Measurements from ENCODE around the gene GPATCH2L.

Gene GPATCH2L

GRCh38 chr14:76151398-76152332, at the start of gene GPATCH2L:
Gene GPATCH2L, plus strand, starts transcription at chr14:76151922. Its CDS starts 2,442 bp downstream, at chr14:76154364.
- peak; percentile 84 for DNase-seq (ENCODE audit: low read depth)

- DNase-seq (ENCODE audit: low read depth), result no peak
Observed at GRCh38 chr14:76104802-76105355, 46.8 kb upstream of the GPATCH2L start.

GRCh38 chr14:76106188-76106587, 45.5 kb upstream of the GPATCH2L start:
- no peak for DNase-seq (ENCODE audit: low read depth)

GRCh38 chr14:76109087-76109880, 42.4 kb upstream of the GPATCH2L start:
- no peak for DNase-seq (ENCODE audit: low read depth)

GRCh38 chr14:76112889-76113624, 38.7 kb upstream of the GPATCH2L start:
- no peak for DNase-seq (ENCODE audit: low read depth)

DNA sequence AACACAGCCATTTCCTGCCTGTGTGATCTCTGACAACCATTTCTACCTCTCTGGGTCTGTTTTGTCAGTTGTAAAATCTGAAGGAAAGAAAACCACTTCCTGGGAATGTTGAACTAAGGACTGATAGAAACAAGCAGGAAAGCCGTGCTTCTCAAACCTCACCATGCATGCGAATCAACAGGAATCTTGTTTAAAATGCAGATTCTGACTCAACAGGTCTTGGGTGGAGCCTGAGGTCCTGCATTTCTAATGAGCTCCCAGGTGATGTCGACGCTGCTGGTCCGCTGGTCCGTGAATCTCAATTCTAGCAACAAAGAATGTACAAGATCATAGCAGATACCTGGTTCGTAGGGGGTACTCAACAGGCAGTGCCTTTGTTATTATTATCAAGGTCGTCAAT, 38.0 kb upstream of the GPATCH2L start:
- no peak for DNase-seq (ENCODE audit: low read depth)

GRCh38 chr14:76115010-76115422, 36.7 kb upstream of the GPATCH2L start:
- no peak for DNase-seq (ENCODE audit: low read depth)

GRCh38 chr14:76117789-76118484, 33.8 kb upstream of the GPATCH2L start:
- no peak for DNase-seq (ENCODE audit: low read depth)

GRCh38 chr14:76118594-76118993, 33.1 kb upstream of the GPATCH2L start:
- no peak for DNase-seq (ENCODE audit: low read depth)

DNA sequence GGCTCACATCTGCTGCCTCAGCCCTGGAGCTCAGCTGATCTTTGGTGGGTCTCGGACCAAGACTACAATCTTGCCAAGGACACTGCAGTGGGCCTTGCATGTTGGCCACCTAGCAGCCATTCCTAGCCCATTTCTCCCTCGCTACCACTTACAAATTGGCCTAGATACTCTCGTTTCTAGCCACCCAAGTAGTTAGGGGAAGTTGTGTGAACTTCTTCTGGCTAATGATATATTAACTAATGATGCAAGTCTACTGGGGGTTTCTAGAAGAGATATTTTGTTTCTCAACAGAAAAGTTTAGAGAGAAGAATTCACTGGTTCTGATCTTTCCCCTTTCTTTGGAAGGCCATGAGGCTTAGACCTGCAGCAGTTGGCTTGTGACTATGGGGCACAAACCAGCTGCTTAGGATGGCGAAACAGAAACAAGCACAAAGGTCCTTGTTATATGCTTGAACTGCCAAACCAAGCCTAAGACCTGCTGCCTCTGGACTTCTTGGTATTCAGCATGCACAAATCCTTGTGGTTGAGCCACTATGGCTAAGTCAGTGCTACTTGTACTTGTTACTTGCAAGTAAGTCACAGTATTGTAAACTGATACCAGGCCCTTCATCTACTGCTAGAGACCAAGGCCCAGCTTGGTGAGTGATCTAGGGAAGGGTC, 30.5 kb upstream of the GPATCH2L start:
- no peak for DNase-seq (ENCODE audit: low read depth)

- no peak for DNase-seq (ENCODE audit: low read depth)
Observed at GRCh38 chr14:76123426-76124225, 28.1 kb upstream of the GPATCH2L start.

GRCh38 chr14:76125511-76125910, 26.2 kb upstream of the GPATCH2L start:
- no peak for DNase-seq (ENCODE audit: low read depth)

DNA sequence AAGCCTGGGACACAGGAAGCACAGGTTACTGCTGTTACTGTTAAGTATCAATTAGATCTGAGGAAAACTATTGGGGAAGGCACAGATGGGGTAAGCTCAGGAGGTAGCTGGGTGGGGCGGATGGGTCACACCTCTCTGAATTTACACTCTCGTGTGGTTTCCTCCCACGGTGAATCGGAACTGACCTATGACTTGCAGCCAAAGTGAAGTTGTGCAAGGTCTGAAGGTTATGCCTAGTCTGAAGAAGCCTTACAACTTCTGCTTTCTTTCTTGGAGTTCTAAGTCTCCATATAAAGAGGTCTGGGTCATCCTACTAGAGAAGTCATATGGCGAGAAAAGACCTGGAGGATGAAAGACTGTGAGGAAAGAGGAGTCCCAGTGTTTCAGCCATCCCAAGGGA, 25.6 kb upstream of the GPATCH2L start:
- DNase-seq (ENCODE audit: low read depth), result no peak

DNA sequence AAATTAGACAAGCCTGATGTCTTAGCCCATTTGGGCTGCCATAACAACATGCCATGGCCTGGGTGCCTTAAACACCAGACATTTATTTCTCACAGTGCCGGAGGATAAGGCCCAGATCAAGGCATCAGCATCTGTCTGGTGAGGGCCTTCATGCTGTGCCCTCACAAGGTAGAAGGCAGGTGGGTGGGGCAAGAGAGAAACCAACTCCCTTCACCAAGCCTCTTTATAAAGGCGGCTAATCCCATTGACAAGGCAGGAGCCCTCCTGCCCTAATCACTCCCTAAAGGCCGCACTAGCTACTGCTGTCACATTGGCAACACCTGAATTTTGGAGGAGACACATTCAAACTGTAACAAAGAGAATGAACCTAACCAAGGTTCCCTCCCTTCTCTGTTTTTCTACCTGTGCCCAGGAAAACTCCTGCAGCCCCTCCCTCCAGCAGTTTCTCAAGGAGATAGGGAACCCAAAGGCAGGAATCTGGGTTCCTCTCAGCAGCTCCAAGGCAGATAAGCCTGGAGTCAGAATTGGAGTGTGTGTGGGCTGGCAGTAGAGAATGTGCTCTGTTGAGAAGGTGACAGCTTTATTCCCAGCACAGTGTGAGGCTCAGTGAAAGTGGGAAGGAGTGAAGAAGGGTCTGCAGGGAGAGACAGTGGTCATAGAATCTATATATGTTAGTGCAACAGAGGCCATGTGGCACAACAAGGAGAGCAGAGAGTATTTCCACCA, 21.7 kb upstream of the GPATCH2L start:
- DNase-seq (ENCODE audit: low read depth), result no peak

GRCh38 chr14:76131071-76131965, 20.4 kb upstream of the GPATCH2L start:
- DNase-seq (ENCODE audit: low read depth), result no peak

DNA sequence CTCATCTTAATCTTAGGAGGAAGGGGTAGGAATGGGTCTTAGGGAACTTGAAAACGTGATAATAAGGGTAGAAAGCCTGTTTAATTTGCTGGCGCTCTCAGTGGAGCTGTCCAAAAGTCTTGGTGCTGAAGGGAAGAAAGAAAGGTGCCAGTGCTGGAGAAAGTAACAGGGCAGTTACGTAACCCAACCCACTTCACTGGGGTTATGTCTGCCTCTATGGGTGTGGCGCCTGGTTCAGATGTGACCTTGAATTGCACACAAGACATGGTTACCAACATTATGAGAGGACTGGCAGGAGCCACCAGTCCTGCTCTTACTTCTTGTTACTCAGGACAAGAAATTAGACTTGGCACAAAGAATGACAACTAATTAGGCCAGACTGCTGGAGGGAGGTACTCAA, 18.6 kb upstream of the GPATCH2L start:
- peak; percentile 18 for DNase-seq (ENCODE audit: low read depth)

DNA sequence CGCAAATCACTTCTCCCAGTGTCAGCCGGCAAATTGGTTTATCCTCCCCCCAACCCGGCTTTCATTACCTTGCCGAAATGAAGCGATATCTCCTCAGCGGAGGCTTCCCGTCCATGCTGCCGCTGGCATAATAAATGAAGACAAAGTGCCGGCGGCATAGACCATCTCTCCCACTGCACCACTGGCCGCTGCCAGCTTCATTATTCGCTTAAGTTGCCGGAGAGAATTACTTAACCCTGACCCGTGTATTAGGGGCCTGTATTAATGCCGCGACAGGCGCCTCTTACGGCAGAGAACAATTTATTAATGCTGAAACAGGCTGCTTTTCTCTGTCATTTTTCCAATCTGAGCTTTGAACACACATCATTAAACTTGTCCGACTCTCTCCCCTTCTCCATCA, 17.5 kb upstream of the GPATCH2L start:
- no peak for DNase-seq (ENCODE audit: low read depth)

- DNase-seq (ENCODE audit: low read depth), result no peak
Observed at GRCh38 chr14:76135722-76136121, 16.0 kb upstream of the GPATCH2L start.
